WTC11 (cell line): ENCODE data around the gene COBLL1. TPM values are rescaled to one million over a fixed set of nuclear protein-coding genes. Genes with fewer than 3 reads are reported as not detected.
A peak's percentile ranks its signal among the peaks of the same experiment; 100 is the strongest.

Source experiments
- ATAC-seq: fragments of 200-7000 bp; cut with Tn5 transposase; 2 replicates; pipeline ENCODE4 v1.10.0; 2021; ENCODE audit warnings: mild to moderate bottlenecking, moderate library complexity
- Bru-seq: library from RNA; stranded (reverse); fragments of 400-500 nt; gene quantifications from one replicate; lab custom pipeline; 2021; lab: Mats Ljungman, UMichigan
- CTCF ChIA-PET: fragments of 300-600 bp; sonication (Branson Sonifier 250); formaldehyde crosslinking; loops from one replicate; lab custom pipeline; 2021; ENCODE audit warnings: antibody characterized with exemption; lab: Charles Lee
- POLR2A ChIA-PET: fragments of 350-600 bp; sonication (Branson Sonifier 250); formaldehyde crosslinking; loops from one replicate; lab custom pipeline; 2021; ENCODE audit warnings: antibody characterized with exemption; lab: Charles Lee
- DNase-seq: peaks from one replicate; pipeline ENCODE4 v3.0.0; 2021; ENCODE audit warnings: low spot score
- H3K27ac Mint-ChIP-seq: 2 replicates; pipeline ENCODE4 v1.8.0; 2021; ENCODE audit warnings: mixed read lengths
- H3K27me3 Mint-ChIP-seq: 2 replicates; pipeline ENCODE4 v1.8.0; 2021; ENCODE audit warnings: low read depth, mild to moderate bottlenecking, moderate library complexity, mixed read lengths
- H3K36me3 Mint-ChIP-seq: 2 replicates; pipeline ENCODE4 v1.8.0; 2021; ENCODE audit warnings: mixed read lengths
- H3K4me1 Mint-ChIP-seq: 2 replicates; pipeline ENCODE4 v1.8.0; 2022; ENCODE audit warnings: mixed read lengths
- H3K4me3 Mint-ChIP-seq: 2 replicates; pipeline ENCODE4 v1.8.0; 2021; ENCODE audit warnings: mild to moderate bottlenecking, moderate library complexity, mixed read lengths
- H3K9me3 Mint-ChIP-seq: 2 replicates; pipeline ENCODE4 v1.8.0; 2021; ENCODE audit warnings: mixed read lengths
- CBFB ChIP-seq: sonication (generic); formaldehyde crosslinking; IDR thresholded peaks from 2 replicates; pipeline ENCODE4 v1.8.1; 2022; ENCODE audit warnings: mild to moderate bottlenecking, low read depth, missing genetic modification reagents
- CTCF ChIP-seq: fragments of 200-600 bp; IDR thresholded peaks from 2 replicates; pipeline ENCODE4 v1.8.0; 2022; ENCODE audit warnings: antibody characterized with exemption
- FOXP1 ChIP-seq: sonication (generic); formaldehyde crosslinking; IDR thresholded peaks from 2 replicates; pipeline ENCODE4 v1.8.0; 2022; ENCODE audit warnings: missing genetic modification reagents, mild to moderate bottlenecking, moderate library complexity, borderline replicate concordance
- GABPB1 ChIP-seq: sonication (generic); formaldehyde crosslinking; IDR thresholded peaks from 2 replicates; pipeline ENCODE4 v1.8.1; 2023; ENCODE audit warnings: mild to moderate bottlenecking, missing genetic modification reagents
- GRHL2 ChIP-seq: fragments of 250-450 bp; sonication (Bioruptor Pico); IDR thresholded peaks from 2 replicates; pipeline ENCODE4 v1.8.0; 2022; ENCODE audit warnings: mild to moderate bottlenecking, moderate library complexity; ENCODE audit not compliant: insufficient replicate concordance, severe bottlenecking
- HMGXB4 ChIP-seq: sonication (generic); formaldehyde crosslinking; IDR thresholded peaks from 2 replicates; pipeline ENCODE4 v1.8.1; 2023; ENCODE audit warnings: mild to moderate bottlenecking, moderate library complexity, missing genetic modification reagents
- IRF1 ChIP-seq: sonication (generic); formaldehyde crosslinking; IDR thresholded peaks from 2 replicates; pipeline ENCODE4 v1.8.0; 2023; ENCODE audit warnings: missing genetic modification reagents
- MAX ChIP-seq: sonication (generic); formaldehyde crosslinking; IDR thresholded peaks from 2 replicates; pipeline ENCODE4 v1.8.0; 2022; ENCODE audit warnings: mild to moderate bottlenecking, missing genetic modification reagents
- MYBL2 ChIP-seq: sonication (generic); formaldehyde crosslinking; IDR thresholded peaks from 2 replicates; pipeline ENCODE4 v1.8.1; 2023; ENCODE audit warnings: mild to moderate bottlenecking, moderate library complexity, missing genetic modification reagents
- NR3C1 ChIP-seq: sonication (generic); formaldehyde crosslinking; conservative IDR thresholded peaks from 2 replicates; pipeline ENCODE4 v1.8.1; 2023; ENCODE audit warnings: low read depth, mild to moderate bottlenecking, missing genetic modification reagents
- PRDM15 ChIP-seq: sonication (generic); formaldehyde crosslinking; IDR thresholded peaks from 2 replicates; pipeline ENCODE4 v1.8.0; 2022; ENCODE audit warnings: missing genetic modification reagents
- PREB ChIP-seq: sonication (generic); formaldehyde crosslinking; IDR thresholded peaks from 2 replicates; pipeline ENCODE4 v1.8.1; 2022; ENCODE audit warnings: mild to moderate bottlenecking, missing genetic modification reagents, moderate library complexity, borderline replicate concordance
- RORB ChIP-seq: fragments of 250-450 bp; sonication (Bioruptor Pico); IDR thresholded peaks from 2 replicates; pipeline ENCODE4 v1.9.0; 2021; ENCODE audit warnings: mild to moderate bottlenecking
- TCF7 ChIP-seq: sonication (generic); formaldehyde crosslinking; IDR thresholded peaks from 2 replicates; pipeline ENCODE4 v1.8.0; 2022; ENCODE audit warnings: mild to moderate bottlenecking, low read depth, missing genetic modification reagents, moderate library complexity
- TEAD1 ChIP-seq: sonication (generic); formaldehyde crosslinking; IDR thresholded peaks from 2 replicates; pipeline ENCODE4 v1.8.0; 2022; ENCODE audit warnings: mild to moderate bottlenecking, missing genetic modification reagents
- TEAD4 ChIP-seq: sonication (generic); formaldehyde crosslinking; IDR thresholded peaks from 2 replicates; pipeline ENCODE4 v1.8.0; 2022; ENCODE audit warnings: mild to moderate bottlenecking, missing genetic modification reagents
- TP53 ChIP-seq: sonication (generic); formaldehyde crosslinking; IDR thresholded peaks from 2 replicates; pipeline ENCODE4 v1.8.1; 2023; ENCODE audit warnings: mild to moderate bottlenecking, missing genetic modification reagents
- ZBTB21 ChIP-seq: sonication (generic); formaldehyde crosslinking; IDR thresholded peaks from 2 replicates; pipeline ENCODE4 v1.8.1; 2023; ENCODE audit warnings: mild to moderate bottlenecking, missing genetic modification reagents, borderline replicate concordance
- ZNF263 ChIP-seq: sonication (generic); formaldehyde crosslinking; IDR thresholded peaks from 2 replicates; pipeline ENCODE4 v1.8.1; 2022; ENCODE audit warnings: low read depth, mild to moderate bottlenecking, moderate library complexity, missing genetic modification reagents
- long read RNA-seq, 3 experiments: library from RNA in 1 of 3; library from capped mRNA in 1 of 3; library from polyadenylated mRNA in 1 of 3; unstranded in 2 of 3; stranded (forward) in 1 of 3; transcript quantifications; one replicate each; pipeline ENCODE4 v2.0.0, GENCODE V29; 2021
- total RNA-seq: library from RNA; stranded (reverse); gene quantifications from 3 replicates; pipeline ENCODE4 v1.2.3, GENCODE V29; 2021

COBLL1 gene
- total RNA-seq, result 4.4 to 6.3 TPM (median 5.8 TPM) in 3 replicates
- Bru-seq, nascent RNA, result percentile 45 among the genes with signal in this experiment
- long read RNA-seq, experiment 1, full-length matches to known transcripts, result 5 of 12 reads
- long read RNA-seq, experiment 1, partial matches to known transcripts, result 0 of 12 reads
- long read RNA-seq, experiment 1, other reads (novel, unspliced or antisense), result 7 of 12 reads
- long read RNA-seq, experiment 2, full-length matches to known transcripts, result 1 of 1 reads
- long read RNA-seq, experiment 2, partial matches to known transcripts, result 0 of 1 reads
- long read RNA-seq, experiment 2, other reads (novel, unspliced or antisense), result 0 of 1 reads
- long read RNA-seq, experiment 3, result 0 reads

GRCh38 chr2:164841719-164842623, at the start of gene COBLL1:
COBLL1 (minus strand) TSS chr2:164841823; CDS start chr2:164841196, 627 bp downstream.
- TF ChIP-seq GRHL2 (CRISPR knock-in tag) (no peak), MAX (CRISPR knock-in tag) (peak; percentile 42; the same call in 1 of the 2 replicates), PREB (CRISPR knock-in tag) (0 out of 2 replicates have a peak, but pooled peaks have one; percentile 15), MYBL2 (CRISPR knock-in tag) (peak; percentile 49; the same call in 1 of the 2 replicates), IRF1 (CRISPR knock-in tag) (no peak), TCF7 (no peak), TP53 (CRISPR knock-in tag) (0 out of 2 replicates have a peak, but pooled peaks have one; percentile 38), CBFB (CRISPR knock-in tag) (peak; percentile 78; the same call in 1 of the 2 replicates), TEAD4 (CRISPR knock-in tag) (0 out of 2 replicates have a peak, but pooled peaks have one; percentile 58), ZBTB21 (CRISPR knock-in tag) (0 out of 2 replicates have a peak, but pooled peaks have one; percentile 25), TEAD1 (peak; percentile 75; the same call in 1 of the 2 replicates), RORB (no peak), FOXP1 (CRISPR knock-in tag) (0 out of 2 replicates have a peak, but pooled peaks have one; percentile 38), ZNF263 (no peak), CTCF (peak; percentile 70), GABPB1 (CRISPR knock-in tag) (peak; percentile 66; the same call in 1 of the 2 replicates), PRDM15 (CRISPR knock-in tag) (no peak), HMGXB4 (CRISPR knock-in tag) (peak; percentile 92), NR3C1 (CRISPR knock-in tag) (0 out of 2 replicates have a peak, but pooled peaks have one; percentile 32)
- CTCF ChIA-PET, result interaction anchor here (0.5 to 2.3 kb wide), 41 partner anchors 9 to 685 kb away, joined by 3 to 11 read pairs (median 3); no protein-coding TSS in a partner anchor
- no peaks in the 10 kb centered on the region for H3K9me3 Mint-ChIP-seq
- DNase-seq (peak; percentile 94), ATAC-seq (peak; percentile 79)
- peaks cover 19% of the 10 kb centered on the region for H3K4me1 Mint-ChIP-seq
- H3K36me3 Mint-ChIP-seq, result no peaks in the 10 kb centered on the region
- peaks cover 13% of the 10 kb centered on the region for H3K27me3 Mint-ChIP-seq
- H3K27ac Mint-ChIP-seq, result no peak within 1 kb of the TSS
- POLR2A ChIA-PET, result interaction anchor here (0.6 to 1.2 kb wide), 2 partner anchors 18 to 220 kb away, joined by 3 to 4 read pairs; partner anchors contain the start of gene GRB14
- H3K4me3 Mint-ChIP-seq, result peak within 1 kb of the TSS; percentile 84
